ENCODE measurements around the gene PLEKHG4B.
"Not testable (repeated sequence)": the region's sequence is repeated elsewhere in the genome, so short reads cannot be mapped to it uniquely, and the experiment has no call there.

Gene PLEKHG4B

DNA sequence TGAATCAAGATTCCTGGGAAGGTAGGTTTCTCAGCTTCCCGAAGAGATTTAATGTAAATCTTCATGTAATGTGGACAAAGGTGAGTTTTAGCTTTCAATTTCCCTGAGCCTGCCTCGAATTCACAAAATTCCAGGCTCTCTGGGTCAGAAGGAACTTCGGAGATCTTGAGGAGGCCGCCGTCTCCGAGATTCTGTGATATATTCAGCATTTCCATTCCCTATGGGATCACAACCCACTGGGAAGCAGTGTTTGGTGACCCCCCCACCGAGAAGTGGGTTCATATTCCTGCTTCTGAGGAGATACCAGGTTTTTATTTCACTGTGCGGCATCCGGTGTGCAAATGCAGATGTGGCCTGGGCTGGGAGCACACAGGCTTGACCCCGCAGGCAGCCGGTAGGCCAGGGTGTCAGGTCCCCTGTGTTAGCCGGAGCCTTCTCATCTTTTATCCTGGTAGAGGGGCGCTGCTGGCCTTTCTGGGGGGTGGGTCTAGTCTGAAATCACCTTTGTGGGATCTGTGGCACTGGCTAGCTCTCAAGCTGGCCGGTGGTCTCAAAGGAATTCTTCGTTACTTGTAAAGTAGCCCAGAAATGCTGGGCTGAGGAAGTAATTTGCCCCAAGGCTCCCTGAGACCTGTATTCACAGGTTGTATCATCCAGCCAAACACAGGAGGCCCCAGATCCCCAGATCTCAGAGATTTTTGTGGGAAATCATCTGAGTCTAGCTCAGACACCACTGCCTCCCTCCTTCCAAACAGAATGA, 1.4 kb downstream of the PLEKHG4B start:
- no peak for DNase-seq

DNA sequence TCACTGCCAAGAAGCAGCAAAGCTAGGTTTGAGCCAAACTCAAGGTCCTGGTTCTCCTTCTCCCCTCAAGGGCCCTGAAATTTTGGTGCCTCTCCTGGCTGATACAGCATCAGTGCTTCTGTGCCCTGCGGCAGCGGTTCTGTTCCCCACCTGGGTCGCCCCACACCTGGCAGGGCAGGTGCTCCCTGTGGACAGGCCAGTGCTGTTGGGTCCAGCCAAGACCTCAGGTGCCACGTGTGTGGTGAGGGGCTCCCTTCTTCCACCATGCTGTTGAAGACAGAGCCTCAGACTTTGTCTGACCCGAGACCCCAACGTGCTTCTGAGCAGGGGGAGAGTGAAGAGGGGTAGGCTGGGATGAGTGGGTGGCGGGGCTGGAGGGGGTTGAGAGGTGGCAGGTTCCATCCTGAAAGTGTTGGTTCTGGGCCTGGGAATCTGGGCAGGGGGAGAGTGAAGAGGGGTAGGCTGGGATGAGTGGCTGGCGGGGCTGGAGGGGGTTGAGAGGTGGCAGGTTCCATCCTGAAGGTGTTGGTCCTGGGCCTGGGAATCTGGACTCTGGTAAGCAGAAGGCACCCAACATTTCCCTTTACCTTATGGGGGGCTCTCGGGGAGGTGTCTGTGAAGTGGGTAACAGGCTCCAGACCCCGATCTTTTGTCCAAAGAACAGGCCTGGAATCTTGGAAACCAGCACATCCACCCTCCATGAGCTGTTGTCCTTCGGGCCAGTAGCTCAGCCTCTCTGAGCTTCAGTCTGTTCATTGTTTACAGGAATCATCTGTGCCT, 2.3 kb downstream of the PLEKHG4B start:
- DNase-seq: no peak

- DNase-seq: no peak
Observed at GRCh38 chr5:95241-95980, 3.4 kb downstream of the PLEKHG4B start.

GRCh38 chr5:96976-97660, 5.2 kb downstream of the PLEKHG4B start:
- DNase-seq: no peak

DNA sequence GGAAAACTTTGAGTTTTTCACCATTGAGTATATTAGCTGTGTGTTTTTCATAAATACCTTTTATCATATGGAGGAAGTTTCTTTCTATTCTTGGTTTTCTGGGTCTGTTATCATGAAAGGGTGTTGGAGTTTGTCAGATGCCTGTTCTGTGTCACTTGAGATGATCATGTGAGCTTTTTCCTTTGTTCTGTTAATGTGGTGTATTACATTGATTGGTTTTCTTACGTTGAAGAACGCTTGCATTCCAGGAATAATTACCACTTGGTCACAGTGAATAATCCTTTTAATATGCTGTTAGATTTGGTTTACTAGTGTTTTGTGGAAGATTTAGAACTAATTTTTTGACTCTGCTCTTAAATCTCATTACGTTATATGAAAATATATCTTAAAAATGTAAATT, 7.8 kb downstream of the PLEKHG4B start:
- DNase-seq: no peak

DNA sequence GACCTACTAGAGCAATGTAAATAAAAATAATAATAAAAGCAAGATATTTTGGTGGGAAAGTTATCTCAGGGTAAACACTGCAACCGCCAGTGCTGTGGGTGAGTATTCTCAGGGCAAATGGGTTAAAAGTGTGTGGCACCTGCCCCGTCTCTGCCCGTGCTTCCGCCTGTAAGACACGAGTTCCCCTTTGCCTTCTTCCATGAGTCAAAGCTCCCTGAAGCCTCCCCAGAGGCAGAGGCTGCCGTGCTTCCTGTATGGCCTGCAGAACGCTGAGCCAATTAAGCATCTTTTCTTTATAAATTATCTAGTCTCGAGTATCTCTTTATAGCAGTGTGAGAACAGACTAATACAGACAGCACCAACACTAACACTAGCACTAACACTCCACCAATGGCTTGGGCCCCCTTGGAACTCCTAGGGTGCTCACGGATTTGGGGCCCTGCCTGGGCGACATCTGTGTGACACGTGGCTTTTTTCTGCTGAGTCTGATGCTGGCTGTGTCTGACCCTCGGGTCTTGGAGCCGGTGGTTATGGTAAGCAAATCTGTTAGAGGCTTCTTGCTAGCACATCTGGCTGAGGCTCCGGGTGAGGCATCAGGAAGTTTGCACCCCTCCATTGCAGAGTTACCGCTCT, 10.6 kb downstream of the PLEKHG4B start:
- DNase-seq: peak; percentile 27

- not testable (repeated sequence) for DNase-seq
Observed at GRCh38 chr5:104106-104505, 12.1 kb downstream of the PLEKHG4B start.

GRCh38 chr5:104778-105296, 12.9 kb downstream of the PLEKHG4B start:
- DNase-seq: no peak

DNA sequence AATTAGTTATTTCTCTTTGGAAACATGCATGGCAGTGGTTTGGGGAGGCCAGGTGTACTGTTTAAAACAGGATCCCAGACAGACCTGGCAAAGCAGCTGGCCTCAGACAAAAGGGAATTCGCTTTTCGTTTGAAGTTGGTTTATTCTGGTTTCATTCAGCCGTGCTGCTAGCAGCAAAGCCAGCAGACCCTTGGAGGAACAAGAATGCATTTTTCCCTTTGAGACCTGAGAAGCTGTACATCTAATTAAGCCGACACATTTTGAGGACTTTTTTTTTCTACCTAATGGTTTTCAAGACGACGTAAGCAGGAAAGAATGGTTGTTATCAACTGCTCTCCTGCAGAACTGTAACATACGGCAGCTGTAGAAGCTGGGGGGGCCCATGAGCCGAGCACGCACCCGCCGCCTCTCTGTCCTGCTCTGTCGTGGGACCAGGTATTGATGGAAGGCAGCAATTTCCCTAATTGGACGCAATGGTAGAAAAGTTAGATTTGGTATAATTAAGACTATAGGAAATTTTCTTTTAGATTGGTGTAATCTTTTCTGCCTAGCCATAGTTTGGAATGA, 13.6 kb downstream of the PLEKHG4B start:
- no peak for DNase-seq

DNA sequence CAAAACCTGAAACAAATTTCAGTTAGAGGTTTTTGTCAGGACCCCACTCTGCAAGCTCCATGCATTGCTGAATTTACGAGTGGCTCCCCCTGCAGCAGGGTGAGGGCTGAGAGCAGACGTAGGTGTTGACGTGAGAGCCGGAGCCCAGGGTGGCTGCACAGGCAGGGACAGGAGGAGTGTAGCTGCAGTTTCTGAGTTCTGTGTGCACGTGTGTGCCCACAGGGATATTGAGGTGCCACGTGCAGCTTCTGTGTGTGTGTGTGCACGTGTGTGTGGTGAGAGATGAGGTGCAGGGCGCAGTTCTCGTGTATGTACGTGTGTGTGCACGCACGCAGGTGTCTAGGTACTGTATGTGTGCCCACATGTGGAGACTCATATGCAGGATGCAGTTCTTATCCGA, 14.6 kb downstream of the PLEKHG4B start:
- no peak for DNase-seq

GRCh38 chr5:107526-107925, 15.6 kb downstream of the PLEKHG4B start:
- no peak for DNase-seq

GRCh38 chr5:109826-110225, 17.9 kb downstream of the PLEKHG4B start:
- DNase-seq: no peak

- DNase-seq: no peak
Observed at GRCh38 chr5:110270-110888, 18.4 kb downstream of the PLEKHG4B start.

GRCh38 chr5:111171-111570, 19.2 kb downstream of the PLEKHG4B start:
- no peak for DNase-seq

- no peak for DNase-seq
Observed at GRCh38 chr5:119486-120097, 27.6 kb downstream of the PLEKHG4B start.

DNA sequence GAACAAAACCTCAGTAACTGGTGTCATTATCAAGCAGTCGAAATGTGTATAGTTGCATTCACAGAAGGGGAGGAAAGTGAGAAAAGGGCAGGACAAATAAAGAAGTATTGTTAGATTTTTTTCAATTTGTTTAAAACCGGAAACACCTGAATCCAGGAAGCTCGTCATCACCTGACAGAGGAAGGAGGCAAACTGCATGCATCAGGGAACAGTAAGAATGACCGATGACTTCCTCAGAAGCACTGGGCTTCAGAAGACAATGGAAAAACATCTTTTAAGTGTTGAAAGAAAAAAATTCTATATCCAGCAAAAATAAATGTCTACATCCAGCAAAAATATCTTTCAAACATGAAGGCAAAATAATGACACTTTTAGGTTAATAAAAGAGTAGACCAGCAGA, 29.5 kb downstream of the PLEKHG4B start:
- DNase-seq: no peak

- no peak for DNase-seq
Observed at GRCh38 chr5:125815-126214, 33.8 kb downstream of the PLEKHG4B start.

DNA sequence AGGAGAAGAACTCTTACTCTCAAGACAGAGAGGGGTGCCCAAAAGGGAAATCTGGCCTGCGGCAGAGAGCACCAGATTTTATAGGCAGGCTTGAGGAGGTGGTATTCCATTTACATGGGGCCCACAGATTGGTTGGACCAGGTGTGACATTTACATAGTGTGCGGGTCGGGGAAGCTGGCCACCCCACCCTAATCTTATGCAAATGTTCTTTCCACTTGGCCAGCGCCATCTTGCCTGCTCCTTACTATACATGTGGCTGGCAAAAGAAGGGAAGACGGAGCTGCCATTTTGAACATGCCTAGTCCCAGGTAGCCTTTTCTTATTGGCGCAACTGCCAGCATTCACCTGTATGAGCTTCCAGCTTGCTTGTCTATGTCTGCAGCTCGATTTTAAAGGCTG, 34.8 kb downstream of the PLEKHG4B start:
- DNase-seq: no peak

DNA sequence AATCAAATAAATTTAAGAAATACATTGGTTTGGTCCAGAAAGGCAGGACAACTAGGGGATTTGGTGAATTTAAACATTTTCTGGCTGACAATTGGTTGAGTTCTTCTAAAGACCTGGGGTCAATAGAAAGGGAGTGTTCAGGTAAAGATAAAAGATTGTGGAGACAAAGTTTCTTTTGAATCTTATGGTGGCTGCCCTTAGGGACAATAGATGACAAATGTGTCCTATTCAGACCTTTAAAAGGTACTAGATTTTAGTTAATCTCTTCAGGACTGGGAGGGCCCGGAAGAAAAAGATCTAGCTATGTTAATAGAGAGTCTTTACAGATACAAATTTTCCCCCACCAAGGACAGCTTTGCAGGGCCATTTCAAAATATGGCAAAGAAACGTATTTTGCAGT, 35.9 kb downstream of the PLEKHG4B start:
- DNase-seq: no peak

DNA sequence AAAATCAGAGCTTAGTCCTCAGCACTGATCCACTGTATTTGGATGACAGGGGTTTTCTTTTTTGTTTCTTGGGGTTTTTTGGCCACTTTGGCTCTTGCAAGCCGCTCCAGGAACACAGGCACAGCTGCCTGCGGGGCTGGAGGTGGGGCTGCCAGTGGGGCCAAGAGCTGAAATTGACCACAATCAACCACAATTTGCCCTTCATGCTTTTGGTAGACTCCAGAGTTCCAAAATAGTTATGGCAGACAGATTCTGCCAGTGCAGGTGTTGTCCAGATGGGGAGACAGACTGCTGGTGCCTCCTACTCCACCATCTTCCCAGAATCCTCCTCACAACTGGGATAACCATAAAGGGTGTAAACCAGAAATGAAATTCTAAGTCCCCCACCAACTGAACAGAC, 36.5 kb downstream of the PLEKHG4B start:
- no peak for DNase-seq

DNA sequence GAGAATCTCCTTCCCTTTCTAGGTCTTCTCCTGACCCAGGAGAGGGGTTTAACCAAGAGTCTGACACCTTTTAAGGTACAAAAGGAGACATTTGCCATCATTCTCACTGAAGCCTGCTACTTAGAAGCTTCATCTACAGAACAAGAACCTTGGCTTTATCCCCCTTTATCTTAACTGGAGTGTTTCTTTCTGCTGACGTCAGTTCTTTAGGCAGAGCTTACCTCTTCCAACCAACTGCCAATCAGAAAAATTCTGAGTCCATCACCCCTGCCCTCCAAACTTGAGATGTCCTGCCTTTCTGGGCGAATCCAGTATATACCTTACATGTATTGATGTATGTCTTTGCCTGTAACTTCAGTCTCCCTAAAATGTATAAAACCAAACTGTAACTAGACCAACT, 37.2 kb downstream of the PLEKHG4B start:
- DNase-seq: no peak
